Central memory CD8-positive, alpha-beta T cell (primary cell): ENCODE results near the gene TENT5A.

Experiments
- ATAC-seq: fragments of 150-1000 bp; cut with Tn5 transposase; replicated peaks from 2 replicates; pipeline ENCODE4 v1.10.0; 2022; ENCODE audit warnings: mild to moderate bottlenecking, moderate FRiP score, moderate number of reproducible peaks; ENCODE audit not compliant: poor library complexity, severe bottlenecking; ENCODE audit errors: extremely low read depth
- DNase-seq, 2 donors: peaks; one replicate each; pipeline ENCODE4 v3.0.0; 2021; ENCODE audit warnings: low spot score in 2 of 2
- H3K27ac Mint-ChIP-seq: one replicate; pipeline ENCODE4 v1.8.0; 2022; ENCODE audit warnings: low read depth, mild to moderate bottlenecking, moderate library complexity, mixed read lengths
- H3K27me3 Mint-ChIP-seq: one replicate; pipeline ENCODE4 v1.8.0; 2022; ENCODE audit warnings: mixed read lengths
- H3K36me3 Mint-ChIP-seq: one replicate; pipeline ENCODE4 v1.8.0; 2022; ENCODE audit warnings: mild to moderate bottlenecking, moderate library complexity, mixed read lengths; ENCODE audit not compliant: insufficient read depth
- H3K4me1 Mint-ChIP-seq: one replicate; pipeline ENCODE4 v1.8.0; 2022; ENCODE audit warnings: mixed read lengths
- H3K4me3 Mint-ChIP-seq: one replicate; pipeline ENCODE4 v1.8.0; 2022; ENCODE audit warnings: mild to moderate bottlenecking, moderate library complexity, mixed read lengths
- H3K9me3 Mint-ChIP-seq: one replicate; pipeline ENCODE4 v1.8.0; 2022; ENCODE audit warnings: mixed read lengths

TENT5A gene

GRCh38 chr6:81714684-81715083 is 37.8 kb downstream of the TENT5A start:
- Mint-ChIP-seq H3K27me3 (no peaks in the 10 kb centered on the region), H3K4me1 (no peaks in the 10 kb centered on the region), H3K27ac (no peak overlapping the region), H3K9me3 (no peaks in the 10 kb centered on the region), H3K36me3 (no peaks in the 10 kb centered on the region), H3K4me3 (no peak overlapping the region)
- no peak for DNase-seq
- ATAC-seq = no peak

- no peak for DNase-seq
- no peaks in the 10 kb centered on the region for H3K4me1 Mint-ChIP-seq
- H3K27ac Mint-ChIP-seq = no peak overlapping the region
- no peaks in the 10 kb centered on the region for H3K9me3 Mint-ChIP-seq
- H3K36me3 Mint-ChIP-seq = no peaks in the 10 kb centered on the region
- no peak overlapping the region for H3K4me3 Mint-ChIP-seq
- no peak for ATAC-seq
- no peaks in the 10 kb centered on the region for H3K27me3 Mint-ChIP-seq
Observed at GRCh38 chr6:81713205-81713604, 39.3 kb downstream of the TENT5A start.

- Mint-ChIP-seq H3K4me3 (no peak overlapping the region), H3K27me3 (no peaks in the 10 kb centered on the region), H3K9me3 (no peaks in the 10 kb centered on the region), H3K27ac (no peak overlapping the region), H3K4me1 (no peaks in the 10 kb centered on the region), H3K36me3 (no peaks in the 10 kb centered on the region)
- ATAC-seq (no peak), DNase-seq (no peak)
Observed at GRCh38 chr6:81708113-81708699, 44.3 kb downstream of the TENT5A start.

- H3K27me3 Mint-ChIP-seq = no peaks in the 10 kb centered on the region
- H3K27ac Mint-ChIP-seq = no peak overlapping the region
- DNase-seq (no peak), ATAC-seq (no peak)
- no peaks in the 10 kb centered on the region for H3K9me3 Mint-ChIP-seq
- H3K4me3 Mint-ChIP-seq = no peak overlapping the region
- H3K36me3 Mint-ChIP-seq = peaks cover 1% of the 10 kb centered on the region
- H3K4me1 Mint-ChIP-seq = no peaks in the 10 kb centered on the region
Observed at GRCh38 chr6:81704700-81705099, 47.8 kb downstream of the TENT5A start.

- Mint-ChIP-seq H3K4me1 (no peaks in the 10 kb centered on the region), H3K4me3 (no peak overlapping the region), H3K36me3 (peaks cover 1% of the 10 kb centered on the region), H3K27me3 (no peaks in the 10 kb centered on the region), H3K27ac (no peak overlapping the region), H3K9me3 (no peaks in the 10 kb centered on the region)
- no peak for ATAC-seq
- DNase-seq = no peak
Observed at GRCh38 chr6:81700414-81700813, 52.1 kb downstream of the TENT5A start.

- Mint-ChIP-seq H3K4me1 (no peaks in the 10 kb centered on the region), H3K27ac (no peak overlapping the region), H3K9me3 (no peaks in the 10 kb centered on the region), H3K4me3 (no peak overlapping the region), H3K27me3 (no peaks in the 10 kb centered on the region), H3K36me3 (no peaks in the 10 kb centered on the region)
- ATAC-seq = no peak
- no peak for DNase-seq
Observed at GRCh38 chr6:81697559-81697958, 54.9 kb downstream of the TENT5A start.

GRCh38 chr6:81696524-81696923 is 56.0 kb downstream of the TENT5A start:
- H3K4me3 Mint-ChIP-seq = no peak overlapping the region
- H3K9me3 Mint-ChIP-seq = no peaks in the 10 kb centered on the region
- DNase-seq = no peak
- H3K36me3 Mint-ChIP-seq = no peaks in the 10 kb centered on the region
- no peak for ATAC-seq
- H3K27ac Mint-ChIP-seq = no peak overlapping the region
- H3K27me3 Mint-ChIP-seq = no peaks in the 10 kb centered on the region
- no peaks in the 10 kb centered on the region for H3K4me1 Mint-ChIP-seq
